ENCODE results near the gene ACVRL1. TPM values are rescaled to one million over a fixed set of nuclear protein-coding genes. Genes with fewer than 3 reads are reported as not detected.
A peak's percentile ranks its signal among the peaks of the same experiment; 100 is the strongest.

The ACVRL1 gene
- total RNA-seq, 1 donor: under 0.01 TPM

DNA sequence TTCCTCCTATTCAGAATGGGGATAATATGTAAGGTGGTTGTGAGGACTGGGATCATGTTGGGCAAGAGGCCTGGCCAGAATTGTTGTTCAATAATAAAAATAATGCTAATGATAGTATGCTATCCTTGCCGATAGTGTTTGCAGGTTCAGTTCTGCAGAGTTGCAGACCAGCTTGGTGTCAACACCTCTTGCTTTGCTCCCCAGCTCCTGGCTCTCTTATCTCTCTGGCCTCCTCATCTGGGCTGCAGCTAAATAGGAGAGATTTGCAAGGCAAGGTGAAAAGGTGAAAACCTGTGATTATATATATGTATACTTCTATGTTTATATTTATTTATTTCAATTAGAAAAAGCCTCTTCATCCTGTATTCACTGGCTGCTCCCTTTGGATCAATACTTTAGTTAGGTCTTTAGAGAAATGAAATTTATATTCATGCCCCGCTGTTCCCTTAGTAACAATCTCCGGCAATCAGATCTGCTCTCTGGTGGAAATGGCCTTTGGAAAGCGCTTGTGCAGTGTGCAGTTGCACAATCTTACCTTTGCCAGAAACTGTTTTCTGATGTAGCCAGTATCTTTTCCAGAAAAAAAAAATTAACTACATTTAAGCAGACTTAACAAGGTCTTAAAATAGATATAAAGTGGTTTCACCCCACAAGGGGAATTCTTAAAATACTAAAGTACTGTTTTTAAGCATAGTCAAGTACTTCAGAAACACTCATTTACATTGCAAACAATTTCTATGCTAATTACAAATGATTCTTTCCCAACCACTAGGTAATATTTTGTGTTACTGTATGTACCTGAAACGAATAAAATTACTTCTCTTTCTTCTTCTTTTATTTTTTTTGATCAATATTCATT, 25.1 kb downstream of the ACVRL1 start:
- no peak for DNase-seq (ENCODE audit: low read depth in 2 of 3, low spot score in 2 of 3)

DNA sequence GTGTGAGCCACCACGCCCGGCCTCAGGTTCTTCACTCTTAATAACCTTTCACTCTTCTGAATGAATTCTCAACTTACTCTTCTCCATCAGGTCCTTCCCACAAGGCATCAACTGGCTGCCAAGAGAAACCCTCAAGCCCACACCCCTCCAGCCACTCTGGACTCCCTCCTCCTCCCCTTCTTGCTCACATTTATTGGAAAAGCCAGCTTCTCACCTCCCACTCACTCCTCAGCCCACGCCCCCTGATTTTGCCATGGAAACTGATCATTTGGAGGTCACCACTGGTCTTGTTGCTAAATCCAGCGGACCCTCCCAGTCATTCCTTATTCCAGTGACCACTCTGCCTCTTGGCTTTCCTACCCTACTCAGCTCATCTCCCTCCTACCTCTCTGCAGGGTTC, 26.8 kb downstream of the ACVRL1 start:
- DNase-seq (ENCODE audit: low read depth in 2 of 3, low spot score in 2 of 3): no peak

- DNase-seq (ENCODE audit: low read depth in 2 of 3, low spot score in 2 of 3): no peak
Observed at GRCh38 chr12:51937926-51938325, 30.6 kb downstream of the ACVRL1 start.

- no peak for DNase-seq (ENCODE audit: low read depth in 2 of 3, low spot score in 2 of 3)
Observed at GRCh38 chr12:51938726-51939125, 31.4 kb downstream of the ACVRL1 start.

DNA sequence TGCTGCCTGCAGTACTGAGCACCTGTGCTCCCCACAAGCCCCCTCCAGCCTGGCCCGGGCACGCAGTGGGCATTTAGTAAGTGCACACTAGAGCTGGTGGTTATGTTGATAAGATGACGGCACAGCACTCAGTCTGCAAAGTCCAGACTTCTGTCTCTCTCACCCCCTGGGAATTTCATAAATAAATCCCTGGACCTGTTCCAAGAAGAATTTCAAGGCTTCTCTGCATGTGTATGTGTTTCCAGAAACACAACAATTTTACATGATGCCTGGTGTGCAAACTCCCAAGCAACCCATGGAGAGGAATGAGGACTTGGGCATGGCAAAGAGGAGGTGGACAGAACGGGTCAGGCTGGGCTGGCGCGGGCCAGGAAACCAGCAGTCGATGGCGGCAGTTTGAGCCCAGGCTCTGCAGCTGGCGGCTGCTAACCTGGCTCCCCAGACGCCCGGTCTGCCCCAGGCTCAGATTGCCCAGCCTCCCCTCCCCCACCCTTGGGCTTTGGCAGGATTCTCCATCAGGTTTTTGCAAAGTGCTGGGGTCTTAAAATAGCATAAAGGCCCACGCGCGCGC, 33.8 kb downstream of the ACVRL1 start:
- DNase-seq (ENCODE audit: low read depth in 2 of 3, low spot score in 2 of 3): no peak

DNA sequence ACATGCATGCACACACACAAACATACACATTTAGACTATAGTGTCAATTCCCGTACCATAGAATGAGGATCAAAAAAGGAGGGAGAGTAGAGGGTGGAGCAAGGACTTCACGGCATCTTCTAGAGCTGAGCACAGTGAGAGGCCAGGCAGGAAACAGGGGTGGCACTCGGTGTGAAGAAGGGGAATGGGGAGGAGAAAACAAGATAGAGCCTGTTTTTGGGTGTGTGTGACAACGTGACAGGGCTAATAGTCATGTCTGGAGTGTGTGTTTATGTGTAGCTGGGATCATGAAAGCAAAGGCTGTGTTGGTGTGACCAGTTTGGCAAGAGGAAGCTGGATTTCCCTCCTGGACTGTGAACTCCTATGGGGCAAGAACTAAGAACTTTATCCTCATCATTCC, 34.3 kb downstream of the ACVRL1 start:
- no peak for DNase-seq (ENCODE audit: low read depth in 2 of 3, low spot score in 2 of 3)

DNA sequence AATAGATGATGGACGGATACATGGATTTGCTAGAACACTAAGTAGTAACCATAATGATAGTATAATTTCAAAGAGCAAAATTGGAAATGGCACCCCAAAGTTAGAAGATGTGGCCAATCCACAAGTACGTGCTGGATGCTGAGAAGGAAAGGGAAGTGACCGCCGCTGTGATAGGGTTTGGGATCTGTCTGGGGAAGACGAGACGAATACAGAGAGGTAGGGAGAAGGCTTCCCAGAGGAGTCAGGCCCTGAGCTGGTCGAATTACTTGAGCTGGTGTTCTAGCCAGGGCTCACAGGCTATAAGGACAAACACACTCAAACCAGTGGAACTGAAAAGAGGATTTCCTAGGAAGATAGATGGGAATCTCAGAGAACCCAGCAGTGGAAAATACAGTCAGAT, 34.8 kb downstream of the ACVRL1 start:
- no peak for DNase-seq (ENCODE audit: low read depth in 2 of 3, low spot score in 2 of 3)

DNA sequence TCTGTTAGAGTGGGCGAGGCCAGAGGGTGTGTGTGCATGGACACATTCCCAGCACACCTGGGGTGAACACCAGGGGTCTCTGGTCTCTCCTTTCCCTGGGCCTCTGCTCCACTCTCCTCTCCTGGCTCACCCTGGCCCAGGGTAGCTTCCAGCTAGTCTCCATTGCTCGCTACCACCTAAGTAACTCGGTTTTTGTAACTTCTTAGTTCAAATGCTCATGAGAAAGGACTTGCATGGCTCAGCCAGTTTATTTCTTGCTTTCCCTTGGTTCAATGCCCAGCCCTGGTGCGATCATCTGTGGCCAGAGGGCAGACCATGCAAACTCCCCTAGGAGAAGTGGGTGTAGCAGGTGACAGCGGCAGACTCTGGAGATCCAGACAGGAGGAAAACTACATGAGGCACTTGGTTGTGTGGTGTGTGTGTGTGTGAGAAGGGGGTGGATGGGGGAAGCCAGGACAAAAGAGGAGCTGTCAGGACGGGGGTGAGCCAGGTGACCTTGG, 35.2 kb downstream of the ACVRL1 start:
- DNase-seq (ENCODE audit: low read depth in 2 of 3, low spot score in 2 of 3): no peak

GRCh38 chr12:51943346-51943745, 36.0 kb downstream of the ACVRL1 start:
- no peak for DNase-seq (ENCODE audit: low read depth in 2 of 3, low spot score in 2 of 3)

- DNase-seq (ENCODE audit: low read depth in 2 of 3, low spot score in 2 of 3): no peak
Observed at GRCh38 chr12:51944608-51945233, 37.4 kb downstream of the ACVRL1 start.

DNA sequence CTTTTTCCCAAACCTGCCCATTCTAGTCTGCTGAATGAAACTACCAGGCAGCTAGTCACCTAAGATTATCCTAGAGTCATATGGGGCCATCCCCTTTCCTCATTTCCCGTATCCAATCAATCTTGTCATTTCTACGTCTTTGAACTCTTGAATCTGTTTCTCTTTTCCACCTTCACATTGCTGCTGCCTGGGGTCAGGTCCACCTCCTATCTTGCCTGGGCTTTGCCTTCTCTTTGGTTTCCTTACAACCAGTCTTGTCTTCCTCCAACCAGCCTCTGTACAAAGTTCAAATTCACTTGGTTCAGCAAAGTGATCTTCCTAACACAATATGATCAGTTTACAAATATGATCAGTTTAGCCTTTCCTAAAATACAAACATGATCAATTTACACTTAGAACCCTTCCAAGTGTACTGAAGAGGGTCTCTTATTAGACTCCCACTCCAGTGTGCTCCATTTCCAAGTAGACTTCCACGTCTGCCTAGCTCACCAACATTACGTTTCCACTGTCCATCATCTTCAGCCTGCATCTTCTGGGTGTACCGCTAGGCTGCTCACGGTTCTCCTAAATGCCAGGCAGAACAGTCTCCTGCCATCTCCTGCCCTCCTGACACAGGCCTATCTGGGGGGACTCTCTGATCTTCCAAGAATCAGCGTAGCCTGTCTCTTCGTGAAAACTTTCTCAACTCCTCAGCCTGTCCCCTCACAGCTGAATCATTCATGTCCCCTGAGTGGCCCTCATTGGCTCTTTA, 40.1 kb downstream of the ACVRL1 start:
- DNase-seq (ENCODE audit: low read depth in 2 of 3, low spot score in 2 of 3): no peak

DNA sequence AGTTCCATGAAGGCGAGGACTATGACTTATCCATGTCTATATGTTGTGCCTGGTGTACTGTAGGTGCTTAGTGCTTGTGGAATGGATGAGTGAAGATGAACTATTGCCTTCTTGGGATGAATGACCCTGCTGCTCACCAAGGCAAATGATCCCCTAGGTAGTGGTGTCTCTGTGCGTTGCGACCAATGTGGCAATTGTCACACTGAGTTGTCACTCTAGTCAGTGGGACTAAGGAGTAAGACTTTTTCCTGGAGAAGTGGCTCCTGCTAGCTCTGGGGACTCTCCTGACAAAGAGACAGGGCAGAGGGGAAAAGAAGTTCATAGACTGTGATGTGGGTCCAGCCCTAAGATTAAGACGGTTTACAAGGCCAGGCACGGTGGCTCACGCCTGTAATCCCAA, 40.8 kb downstream of the ACVRL1 start:
- no peak for DNase-seq (ENCODE audit: low read depth in 2 of 3, low spot score in 2 of 3)

DNA sequence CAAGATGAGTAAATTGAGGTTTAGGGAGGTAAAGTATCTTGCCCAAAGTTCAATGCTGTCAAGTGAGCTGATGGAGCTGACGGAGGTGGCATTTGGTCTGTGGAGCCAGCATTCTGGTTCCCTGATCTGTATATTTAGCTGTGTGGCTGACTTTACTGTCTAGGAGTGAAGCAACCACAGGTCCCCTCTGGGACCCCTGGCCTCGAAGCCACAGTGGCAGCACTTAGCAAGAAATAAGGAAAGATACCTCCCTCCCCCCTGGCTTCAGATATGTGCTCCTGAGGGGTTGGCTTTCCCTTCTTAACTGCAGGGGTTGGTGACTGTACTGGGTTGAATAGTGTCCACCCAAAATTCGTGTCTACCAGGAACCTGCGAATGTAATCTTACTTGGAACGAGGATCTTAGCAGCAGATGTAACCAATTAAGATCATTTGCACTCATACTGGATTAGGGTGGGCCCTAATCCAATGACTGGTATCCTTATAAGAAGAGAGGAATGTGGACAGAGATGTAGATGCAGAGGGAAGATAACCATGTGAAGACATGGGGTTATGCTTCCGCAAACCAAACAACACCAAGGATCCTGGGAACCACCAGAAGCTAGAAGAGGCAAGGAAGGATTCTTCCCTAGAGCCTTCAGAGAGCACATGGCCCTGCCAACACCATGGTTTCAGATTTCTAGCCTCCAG, 42.2 kb downstream of the ACVRL1 start:
- no peak for DNase-seq (ENCODE audit: low read depth in 2 of 3, low spot score in 2 of 3)

DNA sequence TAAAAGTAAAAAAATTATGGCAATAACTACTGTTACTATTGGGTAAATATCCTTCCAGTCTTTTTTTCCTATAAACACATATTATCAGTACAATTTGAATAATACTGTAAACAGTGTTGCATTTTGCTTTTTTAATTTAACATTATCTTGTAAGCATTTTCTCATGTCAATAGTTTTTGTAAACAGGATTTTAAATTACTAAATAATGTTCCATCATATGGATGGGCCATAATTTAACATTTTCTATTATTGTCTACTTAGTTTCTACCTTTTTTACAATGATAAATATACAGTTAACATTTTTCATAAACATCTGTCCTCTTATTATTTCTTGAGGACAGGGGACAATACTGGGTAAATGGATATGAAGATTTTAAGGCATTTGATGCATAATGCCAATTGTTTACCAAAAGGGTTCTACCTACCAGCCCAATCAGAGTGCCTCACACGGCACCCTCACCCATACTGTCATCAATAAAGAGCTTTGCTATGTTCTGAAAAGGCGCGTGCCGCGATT, 43.4 kb downstream of the ACVRL1 start:
- DNase-seq (ENCODE audit: low read depth in 2 of 3, low spot score in 2 of 3): no peak

DNA sequence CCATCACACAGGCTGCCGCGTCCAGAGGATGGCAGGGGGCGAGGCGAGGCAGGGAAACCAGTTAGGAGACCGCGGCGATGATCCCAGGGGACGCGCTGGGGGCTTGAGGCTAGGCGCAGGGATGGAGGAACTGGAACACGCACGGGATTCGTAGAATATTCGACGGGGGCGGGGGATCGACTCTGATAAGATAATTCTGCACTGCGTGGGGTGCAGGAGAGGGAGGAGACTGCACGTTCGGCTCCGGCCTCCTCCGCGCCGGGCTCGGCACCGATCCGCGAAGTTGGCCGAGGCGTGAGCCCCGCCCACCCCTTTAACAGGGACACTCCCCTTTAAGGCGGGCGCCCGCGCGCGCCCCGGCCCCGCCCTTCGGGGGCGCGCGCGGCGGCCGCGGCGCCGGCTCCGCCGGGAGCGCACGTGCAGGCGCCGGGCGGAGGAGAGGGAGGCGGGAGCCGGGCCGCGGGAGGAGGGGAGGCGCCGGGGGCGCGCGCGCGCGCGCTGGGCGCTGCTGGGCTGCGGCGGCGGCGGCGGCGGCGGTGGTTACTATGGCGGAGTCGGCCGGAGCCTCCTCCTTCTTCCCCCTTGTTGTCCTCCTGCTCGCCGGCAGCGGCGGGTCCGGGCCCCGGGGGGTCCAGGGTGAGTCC, 44.0 kb downstream of the ACVRL1 start, which contains the start of gene ACVR1B:
Gene ACVR1B (plus strand): TSS at position 501 of the 644 bp plus-strand sequence. CDS start 45 bp downstream, at position 546.
- DNase-seq (ENCODE audit: low read depth in 2 of 3, low spot score in 2 of 3): peak; percentile 75 to 87 (median 83)

DNA sequence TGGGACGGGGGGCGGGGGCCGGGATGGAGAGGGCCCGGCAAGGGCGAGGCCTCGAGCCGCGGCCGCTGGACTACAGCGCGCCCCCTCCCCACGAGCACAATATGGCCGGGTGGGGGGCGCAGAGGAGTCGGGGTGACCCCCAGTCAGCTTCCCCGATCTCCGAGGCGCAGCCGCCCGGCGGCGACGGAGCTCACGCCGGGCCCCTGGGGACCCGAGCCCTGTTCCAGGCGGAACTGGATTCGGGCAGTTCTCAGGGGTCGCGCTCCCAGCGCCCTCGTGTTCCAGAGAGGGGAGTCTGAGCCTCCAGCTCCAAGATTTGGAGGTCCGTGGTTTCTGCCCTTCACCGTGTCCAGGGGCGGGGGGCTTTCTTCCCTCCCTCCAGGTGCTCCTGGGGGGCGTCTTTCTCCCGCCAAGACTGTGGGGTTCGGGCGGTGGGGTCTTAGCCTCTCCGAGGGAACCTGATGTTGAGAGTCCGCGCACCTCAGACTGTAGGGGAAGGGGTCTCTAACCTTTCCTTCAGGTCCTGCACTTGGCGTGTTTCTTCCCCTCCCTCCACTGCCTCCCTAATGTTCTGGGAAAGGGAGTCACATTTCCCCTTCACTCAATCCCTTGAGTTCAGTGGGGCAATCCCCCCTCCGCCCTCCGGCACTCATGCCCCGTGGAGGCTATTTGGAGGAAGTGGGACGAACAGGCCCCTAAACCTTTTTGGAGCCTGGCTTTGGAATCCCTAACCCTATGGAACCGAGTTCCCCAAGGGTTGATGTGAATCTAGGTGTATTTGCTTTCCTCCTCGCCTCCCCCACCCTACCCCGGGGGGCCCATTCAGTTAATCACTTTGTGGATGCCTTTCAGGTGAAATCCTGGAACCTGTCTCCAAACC, 44.8 kb downstream of the ACVRL1 start:
- DNase-seq (ENCODE audit: low read depth in 2 of 3, low spot score in 2 of 3): no peak

GRCh38 chr12:51953089-51953488, 45.8 kb downstream of the ACVRL1 start:
- DNase-seq (ENCODE audit: low read depth in 2 of 3, low spot score in 2 of 3): no peak

- no peak for DNase-seq (ENCODE audit: low read depth in 2 of 3, low spot score in 2 of 3)
Observed at GRCh38 chr12:51953864-51954263, 46.6 kb downstream of the ACVRL1 start.

Measured in hematopoietic multipotent progenitor cell (in vitro differentiated cells).